HG02885 (cell line): ENCODE measurements around the gene KMT2D.

Experiments used
- ATAC-seq: cut with Tn5 transposase; IDR thresholded peaks from one replicate; pipeline ENCODE4 v1.9.1; 2021; ENCODE audit warnings: mild to moderate bottlenecking; ENCODE audit not compliant: unreplicated experiment, poor library complexity

Gene KMT2D

GRCh38 chr12:49037111-49037946, 23.3 kb downstream of the KMT2D start:
- no peak for ATAC-seq

- ATAC-seq, result no peak
Measured at GRCh38 chr12:49036029-49036428, 24.6 kb downstream of the KMT2D start.

GRCh38 chr12:49034286-49034622, 26.3 kb downstream of the KMT2D start:
- no peak for ATAC-seq

GRCh38 chr12:49033611-49034285, 26.8 kb downstream of the KMT2D start:
- ATAC-seq, result no peak

- ATAC-seq, result no peak
Measured at GRCh38 chr12:49032679-49033447, 27.7 kb downstream of the KMT2D start.

- ATAC-seq, result no peak
Measured at GRCh38 chr12:49032276-49032675, 28.3 kb downstream of the KMT2D start.

GRCh38 chr12:49031573-49032161, 28.9 kb downstream of the KMT2D start:
- ATAC-seq, result no peak

GRCh38 chr12:49030714-49031572, 29.7 kb downstream of the KMT2D start:
- no peak for ATAC-seq

- ATAC-seq, result no peak
Measured at GRCh38 chr12:49030119-49030518, 30.5 kb downstream of the KMT2D start.

- no peak for ATAC-seq
Measured at GRCh38 chr12:49028666-49029275, 31.8 kb downstream of the KMT2D start.

GRCh38 chr12:49027846-49028555, 32.6 kb downstream of the KMT2D start:
- ATAC-seq, result no peak

- ATAC-seq, result no peak
Measured at GRCh38 chr12:49026678-49027480, 33.7 kb downstream of the KMT2D start.

- no peak for ATAC-seq
Measured at GRCh38 chr12:49026101-49026500, 34.5 kb downstream of the KMT2D start.

GRCh38 chr12:49025463-49025862, 35.1 kb downstream of the KMT2D start:
- no peak for ATAC-seq

- no peak for ATAC-seq
Measured at GRCh38 chr12:49024543-49024942, 36.1 kb downstream of the KMT2D start.

- ATAC-seq, result no peak
Measured at GRCh38 chr12:49023812-49024211, 36.8 kb downstream of the KMT2D start.

GRCh38 chr12:49022558-49023178, 37.9 kb downstream of the KMT2D start:
- no peak for ATAC-seq
